Mesothelial cell of epicardium (in vitro differentiated cells): ENCODE measurements around the gene ZNF414. TPM values are rescaled to one million over a fixed set of nuclear protein-coding genes. Genes with fewer than 3 reads are reported as not detected.

Experiments
- DNase-seq, 2 experiments: peaks; one replicate each; pipeline ENCODE4 v3.0.0; 2021; ENCODE audit warnings: low spot score in 2 of 2; ENCODE audit not compliant: unreplicated experiment in 2 of 2
- H3K27ac Mint-ChIP-seq: 2 replicates; pipeline ENCODE4 v1.8.0; 2021; ENCODE audit warnings: mixed read lengths
- H3K27me3 Mint-ChIP-seq: 2 replicates; pipeline ENCODE4 v1.8.0; 2021; ENCODE audit warnings: low read depth, mixed read lengths
- H3K36me3 Mint-ChIP-seq: 2 replicates; pipeline ENCODE4 v1.8.0; 2021; ENCODE audit warnings: mixed read lengths
- H3K4me1 Mint-ChIP-seq: 2 replicates; pipeline ENCODE4 v1.8.0; 2021; ENCODE audit warnings: mixed read lengths
- H3K4me3 Mint-ChIP-seq: 2 replicates; pipeline ENCODE4 v1.8.0; 2021; ENCODE audit warnings: mild to moderate bottlenecking, moderate library complexity, mixed read lengths
- H3K9me3 Mint-ChIP-seq: 2 replicates; pipeline ENCODE4 v1.8.0; 2021; ENCODE audit warnings: mixed read lengths
- CTCF ChIP-seq: fragments of 200-600 bp; sonication (generic); IDR thresholded peaks from one replicate; pipeline ENCODE4 v1.5.0; 2021; ENCODE audit warnings: antibody characterized with exemption; ENCODE audit not compliant: unreplicated experiment
- total RNA-seq: library from RNA; stranded (reverse); gene quantifications from 3 replicates; pipeline ENCODE4 v1.2.1, GENCODE V29; 2021

ZNF414 gene
- total RNA-seq, 1 donor from 2014 or later = 35.5 TPM

GRCh38 chr19:8468761-8469373 is 45.1 kb downstream of the ZNF414 start:
- peaks cover 6% of the 10 kb centered on the region for H3K4me1 Mint-ChIP-seq
- no peaks in the 10 kb centered on the region for H3K9me3 Mint-ChIP-seq
- TF ChIP-seq CTCF = no peak
- no peak for DNase-seq
- peaks cover 65% of the 10 kb centered on the region for H3K36me3 Mint-ChIP-seq
- no peak overlapping the region for H3K4me3 Mint-ChIP-seq
- no peaks in the 10 kb centered on the region for H3K27me3 Mint-ChIP-seq
- H3K27ac Mint-ChIP-seq = no peak overlapping the region

- H3K27me3 Mint-ChIP-seq = no peaks in the 10 kb centered on the region
- no peak for DNase-seq
- H3K4me3 Mint-ChIP-seq = no peak overlapping the region
- H3K4me1 Mint-ChIP-seq = peaks cover 10% of the 10 kb centered on the region
- H3K36me3 Mint-ChIP-seq = peaks cover 63% of the 10 kb centered on the region
- TF ChIP-seq CTCF = no peak
- H3K27ac Mint-ChIP-seq = no peak overlapping the region
- no peaks in the 10 kb centered on the region for H3K9me3 Mint-ChIP-seq
Observed at GRCh38 chr19:8468124-8468523, 45.8 kb downstream of the ZNF414 start.

GRCh38 chr19:8466018-8466417 is 47.9 kb downstream of the ZNF414 start:
- Mint-ChIP-seq H3K4me1 (peaks cover 28% of the 10 kb centered on the region), H3K36me3 (peaks cover 57% of the 10 kb centered on the region)

GRCh38 chr19:8463365-8463764 is 50.6 kb downstream of the ZNF414 start:
- Mint-ChIP-seq H3K27me3 (no peaks in the 10 kb centered on the region), H3K36me3 (peaks cover 36% of the 10 kb centered on the region), H3K27ac (peak overlapping the region; percentile 54), H3K4me1 (peaks cover 48% of the 10 kb centered on the region), H3K4me3 (no peak overlapping the region), H3K9me3 (no peaks in the 10 kb centered on the region)
- no peak for DNase-seq
- TF ChIP-seq CTCF = no peak

More at GRCh38 chr19:8466018-8466417, 47.9 kb downstream of the ZNF414 start:
- TF ChIP-seq CTCF = no peak
- no peak for DNase-seq
- no peak overlapping the region for H3K4me3 Mint-ChIP-seq
- no peak overlapping the region for H3K27ac Mint-ChIP-seq
- no peaks in the 10 kb centered on the region for H3K9me3 Mint-ChIP-seq
- no peaks in the 10 kb centered on the region for H3K27me3 Mint-ChIP-seq

- no peak for DNase-seq
- Mint-ChIP-seq H3K4me3 (no peak overlapping the region), H3K27ac (peak overlapping the region; percentile 78), H3K27me3 (no peaks in the 10 kb centered on the region), H3K36me3 (peaks cover 30% of the 10 kb centered on the region), H3K9me3 (no peaks in the 10 kb centered on the region), H3K4me1 (peaks cover 56% of the 10 kb centered on the region)
- TF ChIP-seq CTCF = no peak
Observed at GRCh38 chr19:8462571-8462970, 51.4 kb downstream of the ZNF414 start.
